Measurements from ENCODE around the gene ESR2.

- no peak for TF ChIP-seq CTCF (IDR thresholded peaks at IDR 0.05)
- no peak for TF ChIP-seq POLR2A (IDR thresholded peaks at IDR 0.05)
- TF ChIP-seq POLR2AphosphoS5 (IDR thresholded peaks at IDR 0.05), result no peak
Observed at GRCh38 chr14:64064447-64064846, 229.7 kb downstream of the ESR2 start.

All from transverse colon (tissue), 4 donors.